GM20000 (cell line): ENCODE data around the gene SF3B3.

Source experiments
- DNase-seq: peaks from one replicate; pipeline ENCODE4 v3.0.0; 2012; ENCODE audit warnings: low spot score
- TF ChIP-seq, protein P1 (sequence below): IDR thresholded peaks from 2 replicates; pipeline ENCODE4 v1.5.1; 2012; ENCODE audit warnings: mild to moderate bottlenecking, control low read depth; ENCODE audit errors: extremely low read depth, missing control alignments

Gene SF3B3

DNA sequence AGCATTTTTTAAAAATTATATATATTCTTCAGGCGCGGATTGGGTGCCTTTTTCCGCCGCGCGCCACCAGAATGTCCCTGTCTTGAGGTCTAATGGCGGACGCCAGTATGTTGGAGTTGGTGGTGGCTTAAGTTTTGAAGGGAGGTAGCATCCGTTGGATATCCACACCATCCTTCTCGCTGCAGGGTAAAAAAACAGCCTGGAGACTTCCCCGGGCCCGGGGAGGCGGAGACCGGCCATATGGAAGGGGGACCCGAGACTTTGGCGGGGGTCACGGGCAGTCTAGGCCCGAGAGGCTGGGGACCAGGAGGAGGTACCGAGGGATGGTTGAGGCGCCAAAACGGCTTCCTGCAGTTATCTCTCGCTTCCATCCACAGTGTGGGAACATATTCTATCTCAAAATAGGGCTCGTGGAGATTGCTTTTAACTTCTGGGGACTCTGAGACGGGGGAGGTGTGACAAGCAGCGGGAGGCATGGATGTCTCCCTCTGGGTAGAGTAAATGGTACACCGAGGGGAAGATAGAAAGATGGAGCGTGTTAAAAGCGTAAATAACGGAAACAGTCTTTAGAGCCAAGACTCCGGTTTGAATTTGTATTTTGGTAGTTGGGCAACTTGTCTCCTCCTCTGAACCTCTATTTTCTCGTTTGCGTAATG, at the start of gene SF3B3:
TSS of gene SF3B3 (plus strand) at position 74 of the 656 bp plus-strand sequence. CDS start 2,841 bp downstream, outside the sequence.
- peak; percentile 62 for DNase-seq
- TF ChIP-seq, protein P1, sequence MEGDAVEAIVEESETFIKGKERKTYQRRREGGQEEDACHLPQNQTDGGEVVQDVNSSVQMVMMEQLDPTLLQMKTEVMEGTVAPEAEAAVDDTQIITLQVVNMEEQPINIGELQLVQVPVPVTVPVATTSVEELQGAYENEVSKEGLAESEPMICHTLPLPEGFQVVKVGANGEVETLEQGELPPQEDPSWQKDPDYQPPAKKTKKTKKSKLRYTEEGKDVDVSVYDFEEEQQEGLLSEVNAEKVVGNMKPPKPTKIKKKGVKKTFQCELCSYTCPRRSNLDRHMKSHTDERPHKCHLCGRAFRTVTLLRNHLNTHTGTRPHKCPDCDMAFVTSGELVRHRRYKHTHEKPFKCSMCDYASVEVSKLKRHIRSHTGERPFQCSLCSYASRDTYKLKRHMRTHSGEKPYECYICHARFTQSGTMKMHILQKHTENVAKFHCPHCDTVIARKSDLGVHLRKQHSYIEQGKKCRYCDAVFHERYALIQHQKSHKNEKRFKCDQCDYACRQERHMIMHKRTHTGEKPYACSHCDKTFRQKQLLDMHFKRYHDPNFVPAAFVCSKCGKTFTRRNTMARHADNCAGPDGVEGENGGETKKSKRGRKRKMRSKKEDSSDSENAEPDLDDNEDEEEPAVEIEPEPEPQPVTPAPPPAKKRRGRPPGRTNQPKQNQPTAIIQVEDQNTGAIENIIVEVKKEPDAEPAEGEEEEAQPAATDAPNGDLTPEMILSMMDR: no peak

DNA sequence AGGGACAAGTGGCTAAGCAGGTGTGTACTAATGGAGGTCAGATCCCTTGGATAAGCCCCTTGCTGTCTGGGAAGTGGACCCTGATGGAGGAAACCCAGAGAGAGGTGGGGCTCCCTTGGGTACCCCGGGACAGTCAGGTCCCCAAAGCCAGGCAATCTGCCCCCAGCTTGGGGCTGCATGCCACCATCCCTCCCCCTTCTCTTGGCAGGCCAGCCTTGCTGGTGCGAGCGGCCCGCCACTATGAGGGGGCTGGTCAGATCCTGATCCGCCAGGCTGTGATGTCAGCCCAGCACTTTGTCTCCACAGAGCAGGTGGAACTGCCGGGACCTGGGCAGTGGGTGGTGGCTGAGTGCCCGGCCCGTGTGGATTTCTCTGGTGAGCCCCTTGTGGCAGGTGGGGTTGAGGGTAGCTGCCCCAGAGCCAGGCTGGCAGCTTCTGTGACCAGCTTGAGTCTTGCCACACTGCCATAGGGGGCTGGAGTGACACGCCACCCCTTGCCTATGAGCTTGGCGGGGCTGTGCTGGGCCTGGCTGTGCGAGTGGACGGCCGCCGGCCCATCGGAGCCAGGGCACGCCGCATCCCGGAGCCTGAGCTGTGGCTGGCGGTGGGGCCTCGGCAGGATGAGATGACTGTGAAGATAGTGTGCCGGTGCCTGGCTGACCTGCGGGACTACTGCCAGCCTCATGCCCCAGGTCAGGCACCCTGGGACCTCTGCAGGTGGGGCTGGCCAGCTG, 49.1 kb upstream of the SF3B3 start:
- DNase-seq: no peak
- TF ChIP-seq, protein P1: no peak

DNA sequence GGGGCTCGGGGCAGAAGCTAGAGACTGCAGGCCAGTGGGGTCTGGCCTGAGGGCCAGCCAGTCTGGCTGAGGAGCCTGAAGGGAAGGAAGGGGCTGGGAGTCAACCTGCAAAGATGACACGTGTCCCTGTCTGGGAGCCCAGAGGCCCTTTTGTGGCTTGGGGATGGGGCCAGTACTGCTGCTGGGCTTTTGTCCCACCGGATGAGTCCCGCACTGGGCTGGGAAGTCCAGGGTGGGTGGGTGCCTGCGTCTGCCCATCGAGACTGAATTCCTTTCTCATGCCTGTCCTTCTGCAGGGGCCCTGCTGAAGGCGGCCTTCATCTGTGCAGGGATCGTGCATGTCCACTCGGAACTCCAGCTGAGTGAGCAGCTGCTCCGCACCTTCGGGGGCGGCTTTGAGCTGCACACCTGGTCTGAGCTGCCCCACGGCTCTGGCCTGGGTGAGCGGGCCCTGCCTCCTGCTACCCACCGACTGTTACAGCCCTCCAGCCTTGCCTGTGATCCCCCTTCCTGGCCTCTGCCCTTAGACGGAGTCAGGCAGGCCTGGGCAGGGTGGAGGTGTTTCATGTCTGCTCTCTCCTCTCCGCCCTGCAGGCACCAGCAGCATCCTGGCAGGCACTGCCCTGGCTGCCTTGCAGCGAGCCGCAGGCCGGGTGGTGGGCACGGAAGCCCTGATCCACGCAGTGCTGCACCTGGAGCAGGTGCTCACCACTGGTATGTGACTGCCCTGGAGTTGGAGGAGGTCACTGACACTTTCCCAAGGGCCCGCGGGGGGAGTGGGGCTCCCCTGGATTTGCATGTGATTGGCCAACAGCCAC, 48.4 kb upstream of the SF3B3 start:
- DNase-seq: no peak
- TF ChIP-seq, protein P1: no peak

DNA sequence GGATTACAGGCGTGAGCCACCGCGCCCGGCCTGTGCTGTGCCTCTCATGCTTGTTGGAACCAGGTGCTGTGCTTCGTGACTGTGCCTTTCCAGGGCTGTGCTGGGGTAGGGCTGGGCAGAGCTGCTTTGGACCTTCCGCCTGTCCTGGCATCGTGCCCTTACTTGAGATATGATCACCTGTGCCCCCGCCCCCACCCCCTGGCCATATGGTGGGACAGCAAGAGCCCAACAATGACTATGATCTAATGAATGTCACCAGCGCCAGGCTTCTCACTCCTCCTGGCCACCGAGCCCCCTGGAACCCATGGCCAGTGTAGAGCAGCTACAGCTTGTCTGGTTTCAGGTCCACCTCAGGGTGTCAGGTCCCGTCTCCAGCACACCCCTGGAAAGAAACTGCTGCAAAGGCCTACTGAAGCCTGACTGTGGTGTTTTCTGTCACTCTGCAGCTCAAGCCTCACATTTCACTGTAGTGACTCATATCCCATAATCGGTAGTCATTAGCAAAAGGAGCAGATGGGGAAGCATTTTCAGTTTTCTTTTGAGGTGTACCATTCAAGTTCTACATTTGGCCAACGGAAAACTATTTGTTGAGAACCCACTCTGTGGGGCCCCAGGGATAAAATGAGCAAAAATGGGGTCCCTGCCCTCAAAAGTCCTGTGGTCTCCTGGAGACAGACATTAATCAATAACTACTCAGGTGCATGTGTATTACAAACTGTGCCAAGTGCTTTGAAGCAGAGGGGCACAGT, 47.2 kb upstream of the SF3B3 start:
- DNase-seq: peak; percentile 96
- TF ChIP-seq, protein P1: no peak

DNA sequence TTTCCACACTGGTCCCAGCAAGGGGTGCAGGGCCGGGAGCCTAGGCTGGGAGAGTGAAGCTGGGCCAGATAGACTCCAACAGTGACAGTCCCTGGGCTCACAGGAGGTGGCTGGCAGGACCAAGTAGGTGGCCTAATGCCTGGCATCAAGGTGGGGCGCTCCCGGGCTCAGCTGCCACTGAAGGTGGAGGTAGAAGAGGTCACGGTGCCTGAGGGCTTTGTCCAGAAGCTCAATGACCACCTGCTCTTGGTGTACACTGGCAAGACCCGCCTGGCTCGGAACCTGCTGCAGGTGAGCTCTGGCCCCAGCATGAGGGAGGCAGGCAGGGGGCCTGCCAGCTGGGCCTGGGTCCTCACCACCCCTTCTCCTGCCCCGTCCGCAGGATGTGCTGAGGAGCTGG, 45.4 kb upstream of the SF3B3 start:
- TF ChIP-seq, protein P1: no peak
- DNase-seq: no peak

DNA sequence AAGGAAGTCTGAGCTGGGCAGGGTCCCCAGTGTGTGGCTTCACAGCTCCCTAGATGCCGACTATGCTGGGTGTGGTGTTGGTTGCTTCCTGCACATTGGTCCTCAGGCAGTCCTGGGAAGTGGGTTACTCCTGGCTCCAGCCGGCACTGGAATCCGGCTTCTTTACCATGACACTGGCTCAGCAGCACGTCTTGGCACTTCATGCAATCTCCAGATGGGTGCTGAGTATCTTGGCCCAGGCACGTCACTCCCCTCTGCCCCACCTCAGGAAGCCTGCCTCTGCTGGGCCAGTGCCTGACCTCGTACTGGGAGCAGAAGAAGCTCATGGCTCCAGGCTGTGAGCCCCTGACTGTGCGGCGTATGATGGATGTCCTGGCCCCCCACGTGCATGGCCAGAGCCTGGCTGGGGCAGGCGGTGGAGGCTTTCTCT, 44.7 kb upstream of the SF3B3 start:
- no peak for DNase-seq
- TF ChIP-seq, protein P1: no peak
